Measurements from ENCODE around the gene MROH7.

Gene MROH7

GRCh38 chr1:54694771-54695170, 53.2 kb downstream of the MROH7 start:
- in situ Hi-C loops (cut with MboI; ENCODE audit: low sequenced_read_pairs): no loop called here

DNA sequence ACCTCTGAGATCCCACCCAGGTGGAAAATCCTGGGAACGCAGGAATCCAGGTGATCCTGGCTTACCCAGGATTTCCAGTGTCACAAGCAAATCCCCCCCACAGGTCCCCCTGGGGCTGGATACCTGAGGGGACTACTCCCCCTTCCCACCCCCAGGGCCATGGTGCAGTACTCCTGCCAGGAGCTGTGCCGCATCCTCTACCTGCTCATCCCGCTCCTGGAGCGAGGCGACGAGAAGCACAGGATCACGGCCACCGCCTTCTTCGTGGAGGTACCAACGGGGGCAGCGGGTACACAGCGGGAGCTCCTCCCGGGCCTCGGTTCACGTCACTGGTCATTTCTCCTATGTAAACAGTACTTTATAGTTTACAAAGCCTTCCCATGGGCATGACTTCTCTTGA, 53.6 kb downstream of the MROH7 start:
- in situ Hi-C loops (cut with MboI; ENCODE audit: low sequenced_read_pairs): no loop called here

DNA sequence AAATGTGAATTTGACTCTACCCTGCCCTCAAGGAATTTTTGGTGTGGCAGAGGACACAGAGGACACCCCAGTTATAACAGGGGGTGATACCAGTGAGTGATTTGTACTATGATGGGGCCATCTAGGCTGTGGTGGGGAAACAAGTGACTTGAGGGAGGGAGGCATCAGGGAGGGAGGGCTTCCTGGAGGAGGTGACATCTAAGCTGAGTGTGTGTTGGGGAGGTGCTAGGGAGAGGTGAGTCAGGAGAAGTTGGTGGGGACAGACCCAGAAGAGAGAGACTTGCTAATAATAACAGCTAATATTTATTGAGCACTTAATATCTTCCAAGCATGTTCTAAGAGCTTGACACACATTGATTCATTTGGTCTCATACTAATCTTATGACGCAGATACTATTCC, 54.2 kb downstream of the MROH7 start:
- in situ Hi-C loops (cut with MboI; ENCODE audit: low sequenced_read_pairs): no loop called here

DNA sequence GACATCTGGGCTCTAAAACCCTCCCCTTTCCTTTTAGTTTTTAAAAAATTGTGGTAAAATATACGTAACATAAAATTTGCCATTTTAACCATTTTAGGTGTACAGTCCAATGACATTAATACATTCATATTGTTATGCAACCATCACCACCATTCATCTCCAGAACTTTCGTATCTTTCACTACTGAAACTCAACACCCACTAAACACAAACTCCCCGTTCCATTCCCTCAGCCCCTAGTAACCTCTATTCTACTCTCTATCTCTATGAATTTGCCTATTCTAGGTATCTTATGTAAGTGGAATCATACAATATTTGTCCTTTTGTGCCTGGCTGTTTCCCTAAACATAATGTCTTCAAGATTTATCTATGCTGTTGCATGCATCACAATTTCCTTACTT, 54.7 kb downstream of the MROH7 start:
- in situ Hi-C loops (cut with MboI; ENCODE audit: low sequenced_read_pairs): no loop called here

DNA sequence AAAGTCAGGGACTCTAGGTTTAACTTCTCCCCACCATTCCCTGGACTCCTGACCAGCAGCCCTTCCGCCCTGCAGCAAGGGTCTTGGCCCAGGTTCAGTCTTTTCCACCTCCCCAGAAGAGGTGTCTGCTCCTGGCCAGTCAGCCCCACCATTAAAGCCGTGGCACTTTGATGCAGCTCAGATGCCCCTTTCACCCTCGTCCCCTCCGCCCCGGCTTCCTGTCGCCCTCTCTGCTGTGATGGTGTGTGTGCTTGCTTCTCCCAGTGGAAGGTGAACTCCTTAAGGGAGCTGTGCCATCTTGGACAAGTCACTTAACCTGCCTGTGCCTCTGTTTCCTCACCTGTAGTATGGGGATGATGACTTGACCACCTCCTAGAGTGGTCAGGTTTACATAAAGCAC, 56.3 kb downstream of the MROH7 start:
- in situ Hi-C loops (cut with MboI; ENCODE audit: low sequenced_read_pairs): no loop called here

- in situ Hi-C loops (cut with MboI; ENCODE audit: low sequenced_read_pairs): no loop called here
These were observed 56.8 kb downstream of the MROH7 start for GRCh38 chr1:54698346-54698745.

GRCh38 chr1:54699936-54700525, 58.4 kb downstream of the MROH7 start:
- in situ Hi-C loops (cut with MboI; ENCODE audit: low sequenced_read_pairs): no loop called here

DNA sequence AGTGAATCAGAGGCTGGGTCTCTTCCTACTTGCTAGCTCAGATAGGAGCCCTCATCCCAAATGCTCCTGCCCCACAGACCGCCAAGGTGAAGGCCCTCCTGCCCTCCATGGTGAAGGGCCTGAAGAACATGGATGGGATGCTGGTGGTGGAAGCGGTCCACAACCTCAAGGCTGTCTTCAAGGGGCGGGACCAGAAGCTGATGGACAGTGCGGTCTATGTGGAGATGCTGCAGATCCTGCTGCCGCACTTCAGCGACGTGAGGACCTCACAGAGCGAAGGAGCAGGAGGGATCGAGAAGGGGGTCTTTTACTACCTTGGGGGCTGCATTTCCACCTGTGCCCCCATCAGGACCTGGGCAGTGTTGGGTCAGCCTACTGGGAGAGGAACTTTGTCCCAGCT, 59.5 kb downstream of the MROH7 start:
- in situ Hi-C loops (cut with MboI; ENCODE audit: low sequenced_read_pairs): no loop called here

DNA sequence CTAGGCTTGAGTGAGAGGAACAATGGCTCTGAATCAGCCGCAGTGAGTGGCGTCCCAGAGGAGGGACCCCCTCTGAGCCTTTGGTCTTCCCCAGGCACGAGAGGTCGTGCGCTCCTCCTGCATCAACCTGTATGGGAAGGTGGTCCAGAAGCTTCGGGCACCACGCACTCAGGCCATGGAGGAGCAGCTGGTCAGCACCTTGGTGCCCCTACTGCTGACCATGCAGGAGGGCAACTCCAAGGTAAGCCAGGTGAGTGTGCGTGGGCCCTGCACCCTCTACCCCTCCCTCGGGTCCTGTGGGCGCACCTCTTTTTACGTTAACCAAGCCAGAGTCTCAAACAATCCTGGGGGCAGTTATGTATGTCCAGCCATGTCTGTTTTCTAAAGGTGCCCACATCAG, 60.4 kb downstream of the MROH7 start:
- in situ Hi-C loops (cut with MboI; ENCODE audit: low sequenced_read_pairs): no loop called here

- in situ Hi-C loops (cut with MboI; ENCODE audit: low sequenced_read_pairs): no loop called here
These were observed 61.9 kb downstream of the MROH7 start for GRCh38 chr1:54703471-54703870.

DNA sequence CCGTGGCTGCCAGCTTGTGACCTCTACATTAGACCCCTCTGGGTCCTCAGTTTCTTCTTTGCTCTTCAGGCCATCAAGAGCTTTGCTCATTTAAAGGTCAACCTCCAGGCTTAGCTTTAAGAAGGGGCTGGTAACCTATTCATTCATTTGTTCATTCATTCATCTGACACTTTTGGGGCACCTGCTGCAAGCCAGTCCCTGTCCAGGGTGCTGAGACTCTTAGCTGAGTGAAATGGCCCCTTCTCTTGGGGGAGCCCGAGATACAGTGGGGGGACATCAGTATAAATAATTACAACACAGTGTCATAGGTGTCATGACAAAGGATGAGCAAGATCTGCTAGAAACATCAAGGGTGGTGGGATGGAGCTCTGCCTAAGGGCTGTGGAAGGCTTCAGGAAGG, 63.6 kb downstream of the MROH7 start:
- in situ Hi-C loops (cut with MboI; ENCODE audit: low sequenced_read_pairs): no loop called here

DNA sequence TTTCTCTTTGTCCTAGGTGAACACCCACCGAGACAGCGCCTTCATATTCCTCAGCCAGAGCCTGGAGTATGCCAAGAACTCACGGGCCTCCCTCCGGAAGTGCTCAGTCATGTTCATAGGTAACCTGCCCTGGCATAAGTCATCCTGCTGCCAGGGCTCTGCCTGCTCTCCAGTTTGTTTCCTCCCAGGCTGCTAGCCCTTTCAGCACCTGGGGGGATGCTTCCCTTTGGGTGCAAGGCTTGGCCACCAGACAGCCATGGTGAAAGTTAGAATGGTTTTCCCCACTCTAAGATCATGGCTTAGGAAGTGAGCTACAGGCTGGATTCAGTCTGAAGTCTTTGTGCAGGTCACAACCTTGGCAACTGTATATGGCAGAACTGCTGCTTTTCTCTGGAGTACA, 64.8 kb downstream of the MROH7 start:
- in situ Hi-C loops (cut with MboI; ENCODE audit: low sequenced_read_pairs): no loop called here

DNA sequence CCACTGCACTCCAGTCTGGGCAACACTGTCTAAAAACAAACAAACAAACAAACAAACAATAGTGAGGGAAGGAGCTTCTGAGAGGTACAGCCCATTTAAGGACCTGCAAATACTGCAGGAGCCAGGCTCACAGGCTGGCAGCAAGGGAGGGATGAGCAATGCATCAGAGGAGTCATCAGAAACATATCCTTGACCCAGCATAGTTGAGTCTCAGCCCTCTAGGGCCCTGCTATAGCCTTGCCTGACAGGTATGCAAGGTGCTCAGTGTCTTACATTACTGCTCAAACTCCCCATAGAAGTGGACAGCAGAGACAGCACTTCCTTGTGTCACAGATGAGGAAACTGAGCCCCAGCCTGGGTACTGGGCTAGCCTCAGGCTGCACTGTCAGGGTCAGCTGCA, 66.8 kb downstream of the MROH7 start:
- in situ Hi-C loops (cut with MboI; ENCODE audit: low sequenced_read_pairs): no loop called here

DNA sequence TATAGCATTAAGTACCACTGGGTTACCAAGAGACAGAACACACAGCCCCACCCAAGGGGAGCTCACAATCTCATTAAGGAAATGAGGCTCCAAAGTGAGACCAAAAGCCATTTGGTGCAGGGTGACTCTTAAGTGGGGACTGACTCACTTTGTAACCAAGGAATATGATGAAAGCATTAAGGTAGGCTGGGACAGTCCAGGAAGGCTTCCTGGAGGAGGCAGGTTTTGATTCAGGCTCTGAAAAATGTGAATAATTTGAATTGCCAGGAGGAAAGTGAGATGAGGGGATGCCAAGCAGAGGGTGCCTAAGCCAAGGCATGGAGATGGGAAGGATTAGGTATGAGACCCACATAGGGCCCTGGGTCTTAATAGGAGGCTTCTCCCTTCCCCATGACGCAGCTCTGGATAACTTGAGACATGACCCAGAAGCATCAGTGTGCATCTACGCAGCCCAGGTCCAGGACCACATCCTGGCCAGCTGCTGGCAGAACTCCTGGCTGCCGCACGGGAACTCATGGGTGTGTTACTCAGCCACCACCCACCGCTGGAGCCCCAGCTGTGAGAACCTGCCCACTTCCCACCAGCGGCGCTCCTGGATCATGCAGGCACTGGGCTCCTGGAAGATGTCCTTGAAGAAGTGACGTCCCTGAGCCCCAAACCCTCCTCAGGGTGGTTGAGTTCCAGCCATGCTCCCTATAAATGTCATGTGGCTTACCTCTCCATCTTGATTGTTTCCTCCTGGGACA, 68.1 kb downstream of the MROH7 start:
- in situ Hi-C loops (cut with MboI; ENCODE audit: low sequenced_read_pairs): no loop called here

DNA sequence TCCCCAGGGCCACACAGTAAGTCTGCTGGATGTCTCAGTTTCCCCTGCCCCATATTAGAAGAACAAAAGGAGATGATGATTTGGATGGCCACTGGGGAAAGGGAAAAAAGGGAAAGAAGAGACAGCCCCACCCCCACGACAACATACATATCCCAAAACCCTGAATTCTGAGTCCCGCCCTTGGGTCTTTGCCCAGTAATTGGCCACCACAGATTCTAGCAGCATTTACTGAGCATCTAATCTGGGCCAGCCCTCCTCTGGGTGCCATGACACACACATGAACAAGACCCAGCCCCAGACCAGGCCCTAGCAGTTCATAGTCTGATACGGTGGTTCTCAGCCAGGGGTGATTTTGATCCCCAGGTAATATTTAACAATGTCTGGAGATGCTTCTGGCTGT, 68.8 kb downstream of the MROH7 start:
- in situ Hi-C loops (cut with MboI; ENCODE audit: low sequenced_read_pairs): no loop called here

DNA sequence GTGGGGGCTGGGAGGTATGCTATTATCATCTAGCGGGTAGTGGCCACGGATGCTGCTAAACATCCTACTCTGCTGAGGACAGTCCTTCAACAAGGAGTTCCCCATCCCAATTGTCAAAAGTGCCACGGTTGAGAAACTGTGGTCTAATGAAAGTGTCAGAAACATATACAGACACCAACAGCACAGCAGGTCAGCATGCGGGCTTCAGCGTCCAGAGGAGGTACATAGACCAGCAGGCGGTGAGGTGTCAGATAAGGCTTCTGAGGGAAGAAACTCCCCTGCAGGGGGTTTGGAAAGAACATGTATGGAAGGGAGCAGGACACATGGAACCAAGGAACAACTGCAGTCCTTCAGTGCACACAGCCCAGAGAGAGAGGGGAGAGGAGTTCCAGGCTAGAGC, 69.3 kb downstream of the MROH7 start:
- in situ Hi-C loops (cut with MboI; ENCODE audit: low sequenced_read_pairs): no loop called here

DNA sequence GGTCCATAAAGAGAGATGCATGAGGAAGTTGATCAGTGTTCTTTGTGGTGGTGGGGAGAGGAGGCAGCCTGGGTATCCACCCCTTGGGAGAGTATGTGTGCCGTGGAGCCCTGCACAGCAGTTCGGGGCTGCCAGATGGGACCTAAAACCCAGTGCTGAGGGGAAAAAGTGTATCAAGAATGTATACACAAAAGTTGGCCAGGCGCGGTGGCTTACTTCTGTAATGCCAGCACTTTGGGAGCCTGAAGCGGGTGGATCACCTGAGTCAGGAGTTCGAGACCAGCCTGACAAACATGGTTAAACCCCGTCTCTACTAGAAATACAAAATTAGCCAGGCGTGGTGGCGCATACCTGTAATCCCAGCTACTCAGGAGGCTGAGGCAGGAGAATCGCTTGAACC, 70.0 kb downstream of the MROH7 start:
- in situ Hi-C loops (cut with MboI; ENCODE audit: low sequenced_read_pairs): no loop called here

DNA sequence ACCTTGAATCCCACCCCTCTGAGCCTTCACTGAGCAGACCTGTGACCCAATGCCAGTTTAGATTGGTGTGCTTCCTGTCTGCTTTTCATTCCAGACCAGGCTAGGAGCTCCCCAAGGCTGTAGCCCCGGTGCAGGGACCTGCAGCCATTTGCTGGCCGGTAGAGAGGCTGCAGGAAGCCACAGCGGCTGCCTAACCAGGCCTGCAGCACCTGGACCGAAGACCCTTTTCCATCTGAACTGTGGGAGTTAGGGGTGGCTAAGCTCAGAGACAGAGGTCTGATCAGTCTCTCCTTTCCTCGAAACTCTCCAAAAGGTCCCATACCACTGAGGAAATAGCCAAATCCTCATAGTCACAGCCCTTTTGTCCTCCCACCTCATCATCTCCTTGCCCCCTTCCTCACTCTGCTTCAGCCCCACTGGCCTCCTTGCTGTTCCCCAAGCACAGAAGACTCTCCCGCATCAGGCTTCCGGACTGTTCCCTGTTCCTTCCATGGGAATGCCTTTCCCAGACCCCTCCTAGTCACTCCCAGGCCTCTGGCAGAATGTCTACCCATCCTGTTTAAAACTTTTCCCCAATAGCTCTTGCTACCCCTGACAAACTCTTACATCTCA, 73.4 kb downstream of the MROH7 start:
- in situ Hi-C loops (cut with MboI; ENCODE audit: low sequenced_read_pairs): no loop called here

DNA sequence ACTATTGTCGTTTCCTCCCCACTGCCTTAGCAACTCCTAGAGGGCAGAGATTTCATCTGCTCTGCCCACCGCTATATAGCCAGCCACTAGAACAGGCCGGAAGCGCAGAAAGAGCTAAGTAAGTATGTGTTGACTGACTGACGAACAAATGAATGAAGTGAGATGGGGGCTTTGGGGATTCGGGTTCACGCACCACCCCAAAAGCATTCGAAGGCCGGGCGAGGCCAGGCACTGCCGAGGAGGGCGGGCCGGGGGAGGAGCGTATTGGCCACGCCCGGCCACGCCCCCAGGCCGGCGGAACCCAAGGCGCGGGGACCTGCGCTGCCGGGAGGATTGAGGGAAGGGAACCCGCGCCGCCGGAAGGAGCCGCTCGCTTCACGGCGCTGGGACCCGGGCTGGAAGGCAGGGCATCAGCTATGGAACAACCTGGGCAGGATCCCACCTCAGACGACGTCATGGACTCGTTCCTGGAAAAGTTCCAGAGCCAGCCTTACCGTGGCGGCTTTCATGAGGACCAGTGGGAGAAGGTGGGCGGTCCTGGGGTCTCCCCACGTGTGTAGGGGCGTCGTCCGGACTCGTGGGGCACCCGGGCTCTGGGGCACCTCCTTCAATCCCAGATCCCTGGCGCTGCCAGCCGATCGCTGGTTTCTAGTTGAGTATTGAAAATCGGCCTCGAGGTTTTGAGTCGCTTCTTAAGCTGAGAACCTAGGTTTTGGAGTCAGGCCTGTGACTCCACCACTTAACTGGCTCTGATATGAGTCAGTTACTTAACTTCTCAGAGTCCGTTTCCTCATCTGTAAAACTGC, 74.1 kb downstream of the MROH7 start, which contains the start of gene TTC4:
Gene TTC4, plus strand, starts transcription at position 369 of the 806 bp plus-strand sequence. Its CDS starts 48 bp downstream, at position 417.
- in situ Hi-C loops (cut with MboI; ENCODE audit: low sequenced_read_pairs): no loop called here

- in situ Hi-C loops (cut with MboI; ENCODE audit: low sequenced_read_pairs): no loop called here
These were observed 74.9 kb downstream of the MROH7 start for GRCh38 chr1:54716299-54717047.

- in situ Hi-C loops (cut with MboI; ENCODE audit: low sequenced_read_pairs): no loop called here
These were observed 80.1 kb downstream of the MROH7 start for GRCh38 chr1:54721719-54722118.
